ENCODE results near the gene ACSL6. TPM values are rescaled to one million over a fixed set of nuclear protein-coding genes. Genes with fewer than 3 reads are reported as not detected.

The ACSL6 gene
- total and polyA plus RNA-seq, 10 of the 15 experiments (the other 5 are each of a cell fraction or from before 2014, with no cell fraction given): 0.06 to 0.53 TPM; not detected in 8

DNA sequence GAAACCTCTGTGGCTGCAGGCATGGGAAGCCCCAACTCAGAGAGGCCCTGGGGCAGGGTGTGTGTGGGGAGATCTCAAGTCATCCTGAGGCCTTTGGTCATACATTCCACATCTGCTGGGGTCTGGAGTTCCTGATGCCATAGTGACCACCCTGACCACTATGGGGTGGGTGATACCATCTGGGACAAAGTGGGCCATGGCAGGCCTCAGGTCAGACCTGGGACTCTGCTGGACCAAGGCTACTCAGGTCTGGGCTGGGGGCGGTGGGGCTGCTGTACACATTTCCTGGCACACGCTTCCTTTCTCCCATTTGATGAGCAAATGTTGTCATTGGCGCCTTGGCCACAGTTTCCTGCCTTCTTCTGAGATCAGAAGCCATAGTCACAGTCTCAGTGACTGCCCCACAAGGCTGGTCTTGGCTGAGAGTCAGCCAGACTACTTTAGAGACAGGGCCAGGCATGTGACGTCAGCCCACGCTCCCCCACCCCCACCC lies 15.1 kb upstream of the ACSL6 start:
- Histone ChIP-seq H2AFZ (ENCODE audit: control insufficient read depth, low read depth, low read length) (no peak overlapping the region), H3K9me3 (replicated peaks; ENCODE audit: control insufficient read depth, insufficient read depth, low read length) (no peaks in the 10 kb centered on the region), H3K27me3 (replicated peaks in 1 of 2; ENCODE audit: control insufficient read depth in 2 of 2, insufficient read depth in 2 of 2, low read length in 1 of 2) (peaks cover 0 to 5% of the 10 kb centered on the region in 2 experiments; a peak in 2 of 4 replicates), H4K20me1 (ENCODE audit: control insufficient read depth, insufficient read depth) (no peaks in the 10 kb centered on the region), H3K4me3 (no peak overlapping the region), H3K36me3 (ENCODE audit: control insufficient read depth in 2 of 2, insufficient read depth in 2 of 2, low read length in 1 of 2) (no peaks in the 10 kb centered on the region), H3K79me2 (ENCODE audit: control insufficient read depth, insufficient read depth, low read length) (no peaks in the 10 kb centered on the region), H3K9ac (ENCODE audit: control insufficient read depth, insufficient read depth, low read length) (no peak overlapping the region), H3K27ac (ENCODE audit: control insufficient read depth, insufficient read depth) (no peak overlapping the region), H3K4me1 (ENCODE audit: control insufficient read depth, insufficient read depth, low read length) (peaks cover 9% of the 10 kb centered on the region), H3K4me2 (ENCODE audit: control insufficient read depth, insufficient read depth) (no peak overlapping the region)
- no peak for ATAC-seq
- SMC1A ChIA-PET (ENCODE audit: uncharacterized antibody, unreplicated experiment): no interaction called here
- FAIRE-seq: no peak
- 44% methylated on average over 5 of the region's 5 CpGs for WGBS (ENCODE audit: insufficient coverage, insufficient replicate concordance, low lambda C conversion rate, missing lambda C conversion rate)
- CTCF ChIA-PET: interaction anchor here (1.5 kb wide), 1 partner anchor 153 kb away, joined by 3 read pairs; no protein-coding TSS in a partner anchor
- RAD21 ChIA-PET (ENCODE audit: unreplicated experiment): no interaction called here
- DNase-seq (ENCODE audit: low read depth, low spot score): no peak
- BruUV-seq (replicated peaks): no TSS peak
- intact Hi-C loops (cut with micrococcal nuclease; ENCODE audit: unreplicated experiment) (no loop called here), in situ Hi-C loops (cut with MboI) (no loop called here)
- POLR2A ChIA-PET: no interaction called here
- TF ChIP-seq, protein P1, sequence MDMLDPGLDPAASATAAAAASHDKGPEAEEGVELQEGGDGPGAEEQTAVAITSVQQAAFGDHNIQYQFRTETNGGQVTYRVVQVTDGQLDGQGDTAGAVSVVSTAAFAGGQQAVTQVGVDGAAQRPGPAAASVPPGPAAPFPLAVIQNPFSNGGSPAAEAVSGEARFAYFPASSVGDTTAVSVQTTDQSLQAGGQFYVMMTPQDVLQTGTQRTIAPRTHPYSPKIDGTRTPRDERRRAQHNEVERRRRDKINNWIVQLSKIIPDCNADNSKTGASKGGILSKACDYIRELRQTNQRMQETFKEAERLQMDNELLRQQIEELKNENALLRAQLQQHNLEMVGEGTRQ (IDR thresholded peaks at IDR 0.05; ENCODE audit: borderline replicate concordance, low read depth, low read length): no peak
- no peak for TF ChIP-seq ZSCAN29 (IDR thresholded peaks at IDR 0.05)
- TF ChIP-seq PML (IDR thresholded peaks at IDR 0.05; ENCODE audit: low read length): no peak
- no peak for TF ChIP-seq JUNB (IDR thresholded peaks at IDR 0.05)
- TF ChIP-seq HSF1 (IDR thresholded peaks at IDR 0.05; ENCODE audit: low read depth, low read length): no peak
- TF ChIP-seq ATF3 (IDR thresholded peaks at IDR 0.05; ENCODE audit: borderline replicate concordance, extremely low read depth, low read depth, low read length): no peak
- TF ChIP-seq CEBPB (IDR thresholded peaks at IDR 0.05; ENCODE audit: borderline replicate concordance in 1 of 2, low read depth in 2 of 2, low read length in 2 of 2): no peak
- no peak for TF ChIP-seq RB1 (IDR thresholded peaks at IDR 0.05; ENCODE audit: borderline replicate concordance)
- TF ChIP-seq EP300 (IDR thresholded peaks at IDR 0.05; ENCODE audit: borderline replicate concordance in 1 of 2, control insufficient read depth in 1 of 2, low read depth in 2 of 2, low read length in 2 of 2): no peak
- TF ChIP-seq, protein P2, sequence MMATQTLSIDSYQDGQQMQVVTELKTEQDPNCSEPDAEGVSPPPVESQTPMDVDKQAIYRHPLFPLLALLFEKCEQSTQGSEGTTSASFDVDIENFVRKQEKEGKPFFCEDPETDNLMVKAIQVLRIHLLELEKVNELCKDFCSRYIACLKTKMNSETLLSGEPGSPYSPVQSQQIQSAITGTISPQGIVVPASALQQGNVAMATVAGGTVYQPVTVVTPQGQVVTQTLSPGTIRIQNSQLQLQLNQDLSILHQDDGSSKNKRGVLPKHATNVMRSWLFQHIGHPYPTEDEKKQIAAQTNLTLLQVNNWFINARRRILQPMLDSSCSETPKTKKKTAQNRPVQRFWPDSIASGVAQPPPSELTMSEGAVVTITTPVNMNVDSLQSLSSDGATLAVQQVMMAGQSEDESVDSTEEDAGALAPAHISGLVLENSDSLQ (IDR thresholded peaks at IDR 0.05): no peak
- no peak for TF ChIP-seq POU2F2 (IDR thresholded peaks at IDR 0.05; ENCODE audit: borderline replicate concordance, low read depth, low read length)
- no peak for TF ChIP-seq ESRRA (IDR thresholded peaks at IDR 0.05; ENCODE audit: low read length)
